Fibroblast of the aortic adventitia (primary cell): ENCODE results near the gene IQGAP1. TPM values are rescaled to one million over a fixed set of nuclear protein-coding genes. Genes with fewer than 3 reads are reported as not detected.
"Not testable (repeated sequence)": the region's sequence is repeated elsewhere in the genome, so short reads cannot be mapped to it uniquely, and the experiment has no call there.

Experiments used
- DNase-seq: peaks from one replicate; pipeline ENCODE4 v3.0.0-alpha.2; 2010; ENCODE audit warnings: low read depth
- H3K4me3 ChIP-seq: 2 replicates; pipeline ENCODE4 v1.5.1; 2011; ENCODE audit warnings: low read depth, mild to moderate bottlenecking, control low read depth, low read length, moderate library complexity
- total RNA-seq: library from RNA; depleted of rRNA; stranded (reverse); fragments of >200 nt; gene quantifications from 2 replicates; pipeline ENCODE4 v1.2.3, GENCODE V29; 2012; ENCODE audit warnings: low replicate concordance
- TF ChIP-seq, protein P1 (sequence below): IDR thresholded peaks from 2 replicates; pipeline ENCODE4 v1.5.1; 2011; ENCODE audit warnings: mild to moderate bottlenecking, low read length, control low read depth, inconsistent platforms; ENCODE audit not compliant: insufficient read depth

The IQGAP1 gene
- total RNA-seq, 1 donor, result 289 TPM

DNA sequence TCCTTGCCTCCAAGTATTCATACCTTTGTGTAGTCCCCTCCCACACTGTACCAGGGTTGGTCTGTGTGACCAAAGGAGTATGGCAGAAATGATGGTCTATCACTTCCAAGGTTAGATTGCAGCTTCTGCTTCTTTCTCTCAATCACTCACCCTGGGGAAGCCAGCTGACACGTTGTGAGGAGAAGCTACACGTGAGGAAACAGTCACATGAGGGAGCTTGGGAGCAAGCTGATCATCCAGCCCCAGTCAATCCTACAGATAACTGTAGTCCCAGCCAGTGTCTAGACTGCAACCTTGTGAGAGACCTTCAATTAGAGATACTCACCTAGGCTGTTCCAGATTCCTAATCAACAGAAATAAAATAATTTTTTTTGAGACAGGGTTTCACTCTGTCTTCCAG is 42.2 kb upstream of the IQGAP1 start:
- no peak for DNase-seq
- no peak overlapping the region for H3K4me3 ChIP-seq
- TF ChIP-seq, protein P1, sequence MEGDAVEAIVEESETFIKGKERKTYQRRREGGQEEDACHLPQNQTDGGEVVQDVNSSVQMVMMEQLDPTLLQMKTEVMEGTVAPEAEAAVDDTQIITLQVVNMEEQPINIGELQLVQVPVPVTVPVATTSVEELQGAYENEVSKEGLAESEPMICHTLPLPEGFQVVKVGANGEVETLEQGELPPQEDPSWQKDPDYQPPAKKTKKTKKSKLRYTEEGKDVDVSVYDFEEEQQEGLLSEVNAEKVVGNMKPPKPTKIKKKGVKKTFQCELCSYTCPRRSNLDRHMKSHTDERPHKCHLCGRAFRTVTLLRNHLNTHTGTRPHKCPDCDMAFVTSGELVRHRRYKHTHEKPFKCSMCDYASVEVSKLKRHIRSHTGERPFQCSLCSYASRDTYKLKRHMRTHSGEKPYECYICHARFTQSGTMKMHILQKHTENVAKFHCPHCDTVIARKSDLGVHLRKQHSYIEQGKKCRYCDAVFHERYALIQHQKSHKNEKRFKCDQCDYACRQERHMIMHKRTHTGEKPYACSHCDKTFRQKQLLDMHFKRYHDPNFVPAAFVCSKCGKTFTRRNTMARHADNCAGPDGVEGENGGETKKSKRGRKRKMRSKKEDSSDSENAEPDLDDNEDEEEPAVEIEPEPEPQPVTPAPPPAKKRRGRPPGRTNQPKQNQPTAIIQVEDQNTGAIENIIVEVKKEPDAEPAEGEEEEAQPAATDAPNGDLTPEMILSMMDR, result no peak

DNA sequence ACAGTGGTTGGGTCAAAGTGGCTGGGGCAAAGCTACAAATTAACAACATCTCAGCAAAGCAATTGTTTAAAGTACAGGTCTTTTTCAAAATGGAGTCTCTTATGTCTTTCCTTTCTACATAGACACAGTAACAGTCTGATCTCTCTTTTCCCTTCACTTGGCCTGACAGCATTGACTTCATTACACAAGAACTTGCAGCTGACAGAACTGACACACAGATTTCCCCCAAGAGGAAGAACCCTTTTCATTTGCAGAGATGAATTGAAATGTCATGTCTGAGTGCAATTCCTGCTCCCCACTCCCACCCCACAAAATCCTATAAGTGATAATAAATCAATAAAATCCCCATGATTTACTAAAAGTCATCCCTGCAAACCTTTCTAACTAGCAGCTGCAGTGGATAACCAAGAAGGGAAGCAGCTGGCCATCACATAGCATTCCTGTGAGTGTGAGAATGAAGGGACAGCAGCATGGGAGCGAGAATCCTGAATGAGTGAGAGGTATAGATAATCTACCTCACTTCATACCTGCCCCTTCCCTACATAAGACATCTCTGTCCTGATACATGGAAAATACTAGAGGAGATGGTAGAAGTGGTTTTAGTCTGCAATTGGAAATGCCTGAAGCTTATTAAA is 40.5 kb upstream of the IQGAP1 start:
- not testable (repeated sequence) for H3K4me3 ChIP-seq, DNase-seq

DNA sequence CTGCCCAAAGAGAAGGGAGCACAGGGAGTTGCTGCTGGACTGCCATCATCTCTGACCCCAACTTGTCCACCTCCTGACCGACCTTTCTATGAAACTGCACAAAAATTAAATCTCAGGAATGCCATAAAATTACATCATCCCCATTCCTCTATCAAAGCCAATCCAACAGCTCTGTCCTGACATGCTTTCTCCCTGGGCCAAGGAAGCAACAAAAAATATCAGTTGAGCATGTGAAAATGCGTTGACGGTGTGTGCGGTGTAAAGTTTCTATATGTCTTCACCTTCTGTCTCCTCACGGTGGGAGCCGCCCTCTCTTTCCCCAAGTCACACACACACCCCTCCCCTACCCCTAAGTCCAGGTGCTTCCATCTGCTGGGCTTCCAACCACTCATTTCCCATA is 39.6 kb upstream of the IQGAP1 start:
- no peak for DNase-seq
- TF ChIP-seq, protein P1, result no peak
- no peak overlapping the region for H3K4me3 ChIP-seq

DNA sequence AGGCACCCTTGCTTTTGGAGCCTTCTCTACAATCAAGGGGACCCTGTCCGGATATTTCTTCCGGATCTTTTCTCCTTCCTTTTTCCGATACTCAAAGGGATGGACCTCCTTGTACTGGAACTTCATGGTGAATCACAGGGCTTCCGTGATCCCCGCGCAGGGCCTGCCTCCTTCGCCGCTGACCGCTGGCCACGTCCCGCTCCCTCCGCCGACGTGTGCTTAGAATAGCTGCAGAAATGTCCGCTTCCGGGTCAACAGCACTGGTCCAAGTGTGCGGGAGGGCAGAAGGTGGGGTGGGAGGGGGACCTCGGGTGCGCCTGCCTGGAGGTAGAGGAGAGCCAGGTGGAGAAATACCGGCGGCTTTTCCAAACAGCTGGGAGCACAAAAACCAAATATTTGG is 39.0 kb upstream of the IQGAP1 start:
- TF ChIP-seq, protein P1, result no peak
- H3K4me3 ChIP-seq, result no peak overlapping the region
- DNase-seq, result no peak

DNA sequence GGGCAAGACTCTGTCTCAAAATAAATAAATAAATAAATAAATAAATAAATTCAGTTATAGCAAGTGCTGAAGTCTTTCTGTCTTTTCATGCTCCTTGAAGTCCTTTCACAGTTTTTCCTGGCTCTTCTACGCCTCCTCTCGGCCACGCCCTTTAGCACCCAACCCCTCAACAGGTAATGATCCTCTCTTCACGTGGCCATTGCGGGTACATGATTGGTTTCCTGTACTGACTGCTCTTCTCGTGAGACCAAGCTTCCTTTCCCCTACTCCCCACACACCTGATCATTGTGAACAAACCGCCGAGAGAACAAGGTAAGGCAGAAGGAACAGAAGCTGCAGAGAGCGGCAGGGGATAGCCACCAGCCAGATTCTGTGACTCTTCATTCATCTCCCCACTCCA is 38.2 kb upstream of the IQGAP1 start:
- H3K4me3 ChIP-seq, result no peak overlapping the region
- TF ChIP-seq, protein P1, result no peak
- DNase-seq, result no peak

DNA sequence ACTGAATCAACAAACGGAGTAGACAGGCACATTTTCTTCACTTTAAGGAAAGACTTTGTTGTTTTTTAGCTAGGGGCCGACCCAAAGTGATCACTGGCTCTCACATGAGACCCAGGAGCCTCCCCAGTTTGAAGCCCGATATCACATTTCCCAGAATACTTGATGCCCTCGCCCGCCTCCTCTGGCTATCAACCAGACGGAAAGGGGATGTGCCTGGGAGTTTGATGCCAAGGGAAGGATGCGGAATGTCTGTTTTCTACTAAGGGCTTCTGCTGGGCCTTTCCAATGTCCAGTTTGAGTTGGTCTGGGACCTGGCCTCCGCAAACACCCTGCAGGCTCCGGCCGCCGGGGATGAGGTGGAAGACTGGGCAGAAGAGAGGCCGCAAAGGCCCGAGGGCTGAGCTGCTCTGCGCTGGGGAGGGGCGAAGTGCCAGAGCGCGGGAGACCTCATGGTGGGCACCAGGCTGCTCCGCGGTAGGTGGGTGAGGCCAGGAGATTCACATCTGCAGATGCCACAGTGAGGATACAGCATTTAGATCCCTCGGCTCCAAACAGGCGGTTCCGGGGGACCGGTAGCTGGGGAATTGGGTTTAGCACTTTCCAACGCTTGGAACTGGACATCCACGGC is 36.4 kb upstream of the IQGAP1 start:
- TF ChIP-seq, protein P1, result no peak
- H3K4me3 ChIP-seq, result peak overlapping the region; percentile 57
- DNase-seq, result no peak

DNA sequence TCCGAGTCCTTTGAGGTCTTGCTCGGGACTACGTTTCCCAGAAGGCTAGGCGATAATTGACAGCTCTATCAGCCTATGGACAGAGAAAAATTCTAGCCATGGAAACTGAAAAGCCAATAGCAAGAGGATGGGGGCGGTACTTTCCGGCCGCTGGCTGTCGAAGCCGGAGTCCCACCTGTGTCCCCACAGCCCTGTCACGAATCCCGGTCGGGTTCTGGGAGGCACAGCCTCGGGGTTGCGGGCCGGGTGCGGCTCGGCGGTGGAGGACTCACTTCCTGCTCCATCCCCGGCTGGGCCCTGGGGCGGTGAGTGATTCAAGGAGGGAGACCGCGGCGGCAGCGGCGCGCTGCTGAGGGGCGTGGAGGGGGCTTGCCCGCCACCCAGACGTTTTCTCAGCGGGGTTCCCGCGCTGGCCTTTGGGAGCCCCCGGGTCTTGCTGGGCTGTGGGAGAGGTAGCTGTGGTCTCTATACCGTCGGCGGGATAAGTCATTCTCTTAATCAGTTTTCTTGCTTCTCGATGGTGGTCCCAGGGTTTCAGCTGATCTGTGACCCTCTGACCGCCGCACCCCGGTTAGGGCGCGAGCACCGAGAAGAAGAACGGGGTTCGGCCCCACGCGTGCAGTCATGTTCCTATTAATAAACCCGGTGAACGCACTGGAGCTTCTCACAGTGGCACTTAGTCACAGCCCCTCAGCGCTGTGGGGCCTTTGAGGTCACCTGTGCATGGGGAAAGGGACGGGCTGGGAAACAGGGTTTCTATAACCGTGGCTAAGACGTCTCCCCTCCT is 35.7 kb upstream of the IQGAP1 start, which contains the start of gene ZNF774:
ZNF774 (plus strand) TSS at position 178 of the 787 bp plus-strand sequence. CDS start 2,377 bp downstream, outside the sequence.
- TF ChIP-seq, protein P1, result no peak
- peak; percentile 98 for DNase-seq
- H3K4me3 ChIP-seq, result peak within 1 kb of the TSS; percentile 91
